Stimulated activated CD4-positive, alpha-beta T cell treated with anti-CD3 and anti-CD28 coated beads, Interleukin-2, amount 100 ng/mL, for 4 hours (primary cell): ENCODE measurements around the gene NGRN.
"Not testable (repeated sequence)": the region's sequence is repeated elsewhere in the genome, so short reads cannot be mapped to it uniquely, and the experiment has no call there.

Experiments used
- DNase-seq: peaks from one replicate; pipeline ENCODE4 v3.0.0-alpha.2; 2020; ENCODE audit warnings: low read depth

The NGRN gene

GRCh38 chr15:90234096-90234988 lies 31.1 kb upstream of the NGRN start, which contains the start of gene GDPGP1:
Gene GDPGP1, plus strand, starts transcription at chr15:90234209. Its CDS starts 6,700 bp downstream, at chr15:90240909.
- no peak for DNase-seq

DNA sequence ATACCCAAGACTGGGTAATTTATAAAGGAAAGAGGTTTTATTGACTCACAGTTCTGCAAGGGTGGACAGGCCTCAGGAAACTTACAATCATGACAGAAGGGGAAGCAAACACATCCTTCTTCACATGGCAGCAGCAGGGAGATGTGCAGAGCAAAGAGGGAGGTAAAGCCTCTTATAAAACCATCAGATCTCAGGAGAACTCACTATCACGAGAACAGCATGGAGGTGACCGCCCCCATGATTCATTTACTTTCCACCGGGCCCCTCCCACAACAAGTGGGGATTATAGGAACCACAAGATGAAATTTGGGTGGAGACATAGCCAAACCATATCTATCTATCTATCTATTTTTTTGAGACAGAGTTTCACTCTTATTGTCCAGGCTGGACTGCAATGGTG lies 26.1 kb upstream of the NGRN start:
- DNase-seq = no peak

DNA sequence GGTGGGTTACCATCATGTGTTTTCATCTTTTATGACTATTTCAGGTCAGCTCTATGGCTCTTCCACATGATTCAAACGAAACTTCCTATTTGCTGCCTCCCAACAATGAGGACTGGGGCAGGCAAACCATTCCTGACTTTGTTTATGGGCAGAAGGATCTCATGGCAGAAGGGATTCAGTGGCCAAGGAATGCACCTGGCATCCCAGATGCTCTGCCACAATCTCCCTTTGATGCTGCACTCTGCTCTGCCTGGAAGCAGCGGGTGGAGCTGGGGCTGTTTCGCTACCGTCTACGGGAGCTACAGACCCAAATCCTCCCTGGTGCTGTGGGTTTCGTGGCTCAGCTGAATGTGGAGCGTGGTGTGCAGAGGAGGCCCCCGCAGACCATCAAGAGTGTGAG lies 24.6 kb upstream of the NGRN start:
- DNase-seq = no peak

DNA sequence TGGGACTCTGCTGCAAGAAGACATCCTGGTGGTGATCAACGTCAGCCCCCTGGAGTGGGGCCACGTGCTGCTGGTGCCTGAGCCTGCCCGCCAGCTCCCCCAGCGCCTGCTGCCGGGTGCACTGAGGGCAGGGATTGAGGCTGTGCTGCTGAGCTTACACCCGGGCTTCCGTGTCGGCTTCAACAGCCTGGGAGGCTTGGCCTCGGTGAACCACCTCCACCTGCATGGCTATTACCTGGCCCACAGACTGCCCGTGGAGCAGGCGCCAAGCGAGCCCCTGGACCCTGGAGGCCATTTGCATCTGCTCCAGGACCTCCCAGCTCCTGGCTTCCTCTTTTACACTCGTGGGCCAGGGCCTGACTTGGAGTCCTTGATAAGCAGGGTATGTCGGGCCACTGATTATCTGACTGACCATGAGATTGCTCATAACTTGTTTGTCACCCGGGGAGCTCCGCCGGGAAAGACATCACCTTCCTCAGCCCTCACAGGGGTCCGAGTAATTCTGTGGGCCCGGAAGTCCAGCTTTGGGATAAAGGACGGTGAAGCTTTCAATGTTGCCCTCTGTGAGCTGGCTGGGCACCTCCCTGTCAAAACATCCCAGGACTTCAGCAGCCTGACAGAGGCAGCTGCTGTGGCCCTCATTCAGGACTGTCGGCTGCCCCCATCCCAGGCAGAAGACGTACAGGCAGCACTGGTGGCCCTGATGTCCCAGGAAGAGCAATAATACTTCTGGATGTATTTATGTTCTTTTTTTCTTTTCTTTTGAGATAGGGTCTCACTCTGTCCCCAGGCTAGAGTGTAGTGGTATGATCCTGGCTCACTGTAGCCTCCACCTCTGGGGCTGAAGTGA lies 23.9 kb upstream of the NGRN start:
- DNase-seq = no peak

GRCh38 chr15:90243943-90244639 lies 21.4 kb upstream of the NGRN start:
- DNase-seq = no peak

- DNase-seq = no peak
Measured at GRCh38 chr15:90248789-90249202, 16.7 kb upstream of the NGRN start.

GRCh38 chr15:90249203-90249863 lies 16.1 kb upstream of the NGRN start, which contains the start of gene TTLL13:
Gene TTLL13, plus strand, starts transcription at chr15:90249556. Its CDS starts 1,075 bp downstream, at chr15:90250631.
- DNase-seq = peak; percentile 65

- DNase-seq = no peak
Measured at GRCh38 chr15:90257776-90258175, 7.7 kb upstream of the NGRN start.

DNA sequence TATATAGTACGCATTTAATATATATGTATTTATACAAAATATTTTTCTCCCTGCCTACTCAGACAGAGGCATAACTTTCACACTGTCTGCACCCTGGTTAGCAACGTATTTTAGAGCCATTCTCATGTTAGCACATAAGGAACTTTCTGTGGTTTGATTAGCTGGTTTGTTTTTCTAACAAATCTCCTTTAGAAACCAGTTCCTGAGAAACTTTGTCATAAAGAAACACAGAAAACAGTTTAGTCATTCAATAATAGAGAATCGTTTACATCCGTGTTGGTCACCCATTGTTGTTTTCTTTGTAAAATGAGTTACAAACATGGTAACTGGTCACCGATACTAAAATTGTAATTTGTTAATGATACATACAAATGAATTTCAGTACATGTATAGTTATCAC lies 5.9 kb upstream of the NGRN start:
- no peak for DNase-seq

GRCh38 chr15:90260731-90261130 lies 4.7 kb upstream of the NGRN start:
- DNase-seq = not testable (repeated sequence)

GRCh38 chr15:90261811-90262210 lies 3.7 kb upstream of the NGRN start:
- no peak for DNase-seq

- DNase-seq = no peak
Measured at GRCh38 chr15:90262426-90262825, 3.0 kb upstream of the NGRN start.

GRCh38 chr15:90264671-90265070 lies 801 bp upstream of the NGRN start:
- DNase-seq = peak; percentile 6

DNA sequence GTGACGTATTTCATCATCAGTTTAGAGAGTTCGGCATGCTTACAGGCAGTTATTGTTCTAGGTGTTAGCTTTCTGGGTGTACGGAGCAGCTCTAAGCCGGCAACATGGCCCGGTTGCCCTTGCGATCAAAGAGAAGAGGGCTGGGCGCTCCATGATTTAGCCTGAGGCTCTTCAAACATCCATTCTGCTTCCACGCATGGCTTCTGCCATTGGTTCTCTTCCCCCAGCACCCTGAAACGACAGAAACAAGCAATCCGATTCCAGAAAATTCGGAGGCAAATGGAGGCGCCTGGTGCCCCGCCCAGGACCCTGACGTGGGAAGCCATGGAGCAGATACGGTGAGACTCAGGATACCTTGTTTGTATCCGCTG lies 574 bp downstream of the NGRN start:
- DNase-seq = peak; percentile 15

- no peak for DNase-seq
Measured at GRCh38 chr15:90266485-90266884, 1.0 kb downstream of the NGRN start.

- no peak for DNase-seq
Measured at GRCh38 chr15:90268415-90268814, 2.9 kb downstream of the NGRN start.

GRCh38 chr15:90270502-90271150 lies 5.2 kb downstream of the NGRN start:
- DNase-seq = no peak

DNA sequence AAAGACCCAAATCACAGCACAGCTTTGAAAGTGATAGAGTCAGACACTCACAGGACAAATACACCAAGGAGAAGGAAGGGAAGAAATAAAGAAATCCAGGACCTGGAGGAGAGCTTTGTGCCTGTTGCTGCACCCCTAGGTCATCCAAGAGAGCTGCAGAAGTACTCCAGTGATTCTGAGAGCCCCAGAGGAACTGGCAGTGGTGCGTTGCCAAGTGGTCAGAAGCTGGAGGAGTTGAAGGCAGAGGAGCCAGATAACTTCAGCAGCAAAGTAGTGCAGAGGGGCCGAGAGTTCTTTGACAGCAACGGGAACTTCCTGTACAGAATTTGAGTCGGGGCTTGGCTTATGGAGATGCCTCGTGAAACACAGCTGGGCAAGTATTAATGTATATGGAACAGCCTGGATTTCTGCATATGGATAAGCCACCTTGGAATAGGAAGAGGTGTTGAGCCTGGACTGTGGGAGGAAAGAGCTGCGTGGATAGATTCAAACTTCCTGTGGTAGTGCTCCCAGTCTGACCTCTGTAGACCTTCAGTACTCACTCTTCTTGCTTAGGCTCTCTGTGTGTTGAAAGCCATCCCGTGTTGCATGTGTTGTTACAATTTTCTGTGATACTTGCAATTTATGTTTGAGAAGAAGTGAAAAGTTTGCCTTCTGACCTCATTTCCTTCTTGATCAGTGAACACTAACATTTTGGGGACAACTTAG lies 6.1 kb downstream of the NGRN start:
- no peak for DNase-seq

- DNase-seq = not testable (repeated sequence)
Measured at GRCh38 chr15:90278467-90278866, 13.0 kb downstream of the NGRN start.

- not testable (repeated sequence) for DNase-seq
Measured at GRCh38 chr15:90280743-90281142, 15.3 kb downstream of the NGRN start.
